Epithelial cell of proximal tubule (primary cell): Measurements from ENCODE around the gene SH3TC1. TPM values are rescaled to one million over a fixed set of nuclear protein-coding genes. Genes with fewer than 3 reads are reported as not detected.

Experiments
- DNase-seq: peaks from one replicate; pipeline ENCODE4 v3.0.0-alpha.2; 2011; ENCODE audit warnings: low read depth
- H3K4me3 ChIP-seq: 2 replicates; pipeline ENCODE4 v1.5.1; 2011; ENCODE audit warnings: low read depth, mild to moderate bottlenecking, low read length
- total RNA-seq: library from RNA; depleted of rRNA; stranded (reverse); fragments of >200 nt; gene quantifications from 2 replicates; pipeline ENCODE4 v1.2.3, GENCODE V29; 2015
- TF ChIP-seq, protein P1 (sequence below): conservative IDR thresholded peaks from 2 replicates; pipeline ENCODE4 v1.5.1; 2012; ENCODE audit warnings: low read depth, mild to moderate bottlenecking, low read length

The SH3TC1 gene
- total RNA-seq, 1 donor from 2014 or later = 8.6 TPM

DNA sequence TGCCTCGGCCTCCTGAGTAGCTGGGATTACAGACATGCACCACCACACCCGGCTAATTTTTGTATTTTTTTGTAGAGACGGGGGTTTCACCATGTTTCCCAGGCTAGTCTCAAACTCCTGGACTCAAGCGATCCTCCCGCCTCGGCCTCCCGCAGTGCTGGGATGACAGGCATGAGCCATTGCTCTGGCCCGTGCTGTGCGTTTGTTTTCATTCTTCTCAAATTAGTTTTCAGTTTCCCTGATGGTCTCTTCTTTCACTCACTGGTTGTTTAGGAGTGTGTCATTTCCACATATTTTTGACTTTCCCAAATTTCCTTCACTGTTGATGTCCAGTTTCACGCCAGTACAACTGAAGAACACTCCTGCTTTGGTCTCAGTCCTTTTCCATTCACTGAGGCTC lies 31.8 kb downstream of the SH3TC1 start:
- no peak for DNase-seq
- TF ChIP-seq, protein P1, sequence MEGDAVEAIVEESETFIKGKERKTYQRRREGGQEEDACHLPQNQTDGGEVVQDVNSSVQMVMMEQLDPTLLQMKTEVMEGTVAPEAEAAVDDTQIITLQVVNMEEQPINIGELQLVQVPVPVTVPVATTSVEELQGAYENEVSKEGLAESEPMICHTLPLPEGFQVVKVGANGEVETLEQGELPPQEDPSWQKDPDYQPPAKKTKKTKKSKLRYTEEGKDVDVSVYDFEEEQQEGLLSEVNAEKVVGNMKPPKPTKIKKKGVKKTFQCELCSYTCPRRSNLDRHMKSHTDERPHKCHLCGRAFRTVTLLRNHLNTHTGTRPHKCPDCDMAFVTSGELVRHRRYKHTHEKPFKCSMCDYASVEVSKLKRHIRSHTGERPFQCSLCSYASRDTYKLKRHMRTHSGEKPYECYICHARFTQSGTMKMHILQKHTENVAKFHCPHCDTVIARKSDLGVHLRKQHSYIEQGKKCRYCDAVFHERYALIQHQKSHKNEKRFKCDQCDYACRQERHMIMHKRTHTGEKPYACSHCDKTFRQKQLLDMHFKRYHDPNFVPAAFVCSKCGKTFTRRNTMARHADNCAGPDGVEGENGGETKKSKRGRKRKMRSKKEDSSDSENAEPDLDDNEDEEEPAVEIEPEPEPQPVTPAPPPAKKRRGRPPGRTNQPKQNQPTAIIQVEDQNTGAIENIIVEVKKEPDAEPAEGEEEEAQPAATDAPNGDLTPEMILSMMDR = no peak
- no peak overlapping the region for H3K4me3 ChIP-seq

DNA sequence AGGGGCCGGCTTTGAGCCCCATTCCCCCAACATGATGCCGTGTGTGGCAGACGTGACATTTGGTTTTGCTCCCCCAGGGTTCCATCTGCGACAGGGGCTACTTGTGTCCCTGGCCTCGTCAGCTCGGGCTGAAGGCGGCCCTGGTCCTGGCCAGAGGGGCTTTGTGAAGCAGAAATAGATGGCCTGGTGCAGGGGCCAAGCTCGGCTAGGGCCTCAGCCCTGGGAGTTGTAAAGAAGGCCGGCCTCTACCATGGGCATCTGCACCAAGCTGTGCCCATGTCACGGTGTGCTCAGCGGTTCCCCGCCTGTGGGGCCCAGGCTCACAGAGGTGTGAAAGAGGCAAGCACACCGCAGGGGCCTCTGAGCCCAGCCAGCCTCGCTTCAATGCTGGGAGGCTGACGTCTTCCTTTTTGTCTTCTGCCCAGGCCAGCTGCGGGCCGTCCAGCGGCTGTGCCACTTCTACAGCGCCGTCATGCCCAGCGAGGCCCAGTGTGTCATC lies 32.5 kb downstream of the SH3TC1 start:
- DNase-seq = no peak
- TF ChIP-seq, protein P1 = no peak
- no peak overlapping the region for H3K4me3 ChIP-seq

DNA sequence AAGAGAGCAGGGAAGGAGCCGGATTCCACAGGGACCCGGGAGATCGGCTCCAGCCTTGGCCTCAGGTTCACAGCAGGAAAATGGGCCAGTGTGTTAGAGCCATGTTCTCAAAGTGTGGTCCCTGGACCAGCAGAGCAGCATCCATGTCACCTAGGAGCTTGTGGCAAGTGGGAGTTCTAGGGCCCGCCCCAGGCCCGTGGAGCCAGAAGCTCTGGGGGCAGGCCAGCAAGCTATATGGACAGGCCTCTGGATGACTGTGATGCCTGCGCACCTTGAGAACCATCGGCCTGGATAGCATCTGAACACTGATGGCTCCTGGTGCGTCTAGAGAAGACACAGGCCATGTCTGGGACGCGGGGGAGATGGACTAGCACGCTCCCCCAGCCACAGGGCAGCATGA lies 33.7 kb downstream of the SH3TC1 start:
- TF ChIP-seq, protein P1 = no peak
- no peak for DNase-seq
- H3K4me3 ChIP-seq = no peak overlapping the region

DNA sequence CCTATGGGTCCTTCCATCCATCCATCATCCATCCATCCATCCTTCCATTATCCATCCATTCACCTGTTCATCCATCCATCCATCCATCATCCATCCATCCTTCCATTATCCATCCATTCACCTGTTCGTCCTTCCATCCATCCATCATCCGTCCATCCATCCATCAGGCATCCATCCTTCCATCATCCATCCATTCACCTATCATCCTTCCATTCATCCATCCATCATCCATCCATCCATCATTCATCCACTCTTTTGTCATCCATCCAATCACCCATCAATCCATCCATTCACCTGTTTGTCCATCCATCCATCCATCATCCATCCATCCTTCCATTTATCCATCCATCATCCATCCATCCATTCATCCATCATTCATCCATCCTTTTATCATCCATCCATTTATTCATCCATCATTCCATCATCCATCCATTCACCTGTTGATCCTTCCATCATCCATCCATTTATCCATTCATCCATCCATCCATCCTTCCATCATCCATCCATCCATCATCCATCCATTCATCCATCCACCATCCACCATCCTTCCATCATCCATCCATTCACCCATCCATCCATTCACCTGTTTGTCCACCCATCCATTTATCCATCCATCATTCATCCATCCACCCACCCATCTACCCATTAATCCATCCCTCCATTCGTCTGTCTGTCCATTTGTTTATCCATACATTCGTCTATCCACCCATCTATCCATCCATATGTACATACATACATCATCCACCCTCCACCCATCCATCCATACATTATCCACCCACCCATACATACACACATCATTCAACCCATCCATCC lies 34.8 kb downstream of the SH3TC1 start:
- DNase-seq = no peak

DNA sequence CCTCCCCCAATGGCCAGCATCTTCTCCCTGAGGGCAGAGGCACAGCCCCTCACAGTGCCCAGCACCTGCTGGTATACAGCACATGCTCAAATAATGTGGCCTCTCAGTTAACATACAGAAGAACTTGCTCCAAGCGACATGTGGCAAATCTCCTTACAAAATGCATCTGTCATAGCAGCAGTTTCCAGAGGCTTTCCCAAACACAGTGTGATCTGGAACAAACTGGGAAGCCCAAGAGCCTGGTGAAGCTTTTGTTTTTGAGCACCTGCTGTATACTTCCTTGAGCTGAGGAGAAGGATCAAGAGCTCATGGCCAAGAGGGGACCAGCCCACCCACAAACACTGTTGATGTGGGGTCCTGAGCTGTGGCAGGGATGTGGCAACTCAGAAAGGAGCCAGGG lies 35.6 kb downstream of the SH3TC1 start:
- no peak overlapping the region for H3K4me3 ChIP-seq
- TF ChIP-seq, protein P1 = no peak
- no peak for DNase-seq

More for the DNA sequence above, 34.8 kb downstream of the SH3TC1 start:
- TF ChIP-seq, protein P1 = no peak
- H3K4me3 ChIP-seq = no peak overlapping the region

DNA sequence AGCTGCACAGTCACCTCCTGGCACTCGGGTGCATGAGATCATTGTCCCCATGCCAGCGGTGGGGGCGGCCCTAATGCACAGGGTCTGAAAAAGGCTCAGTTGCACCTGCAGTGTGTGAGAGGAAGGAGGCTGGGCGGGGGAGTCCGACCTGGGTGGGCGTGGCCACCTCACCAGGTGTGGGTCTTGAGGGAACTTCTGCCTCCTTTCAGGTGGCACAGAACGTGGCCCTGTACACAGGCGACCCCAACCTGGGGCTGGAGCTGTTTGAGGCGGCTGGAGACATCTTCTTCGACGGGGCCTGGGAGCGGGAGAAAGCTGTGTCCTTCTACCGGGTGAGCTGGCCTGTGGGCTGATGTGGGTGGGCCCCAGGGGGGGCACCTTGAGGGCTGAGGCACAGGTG lies 36.1 kb downstream of the SH3TC1 start:
- H3K4me3 ChIP-seq = no peak overlapping the region
- TF ChIP-seq, protein P1 = no peak
- DNase-seq = no peak

DNA sequence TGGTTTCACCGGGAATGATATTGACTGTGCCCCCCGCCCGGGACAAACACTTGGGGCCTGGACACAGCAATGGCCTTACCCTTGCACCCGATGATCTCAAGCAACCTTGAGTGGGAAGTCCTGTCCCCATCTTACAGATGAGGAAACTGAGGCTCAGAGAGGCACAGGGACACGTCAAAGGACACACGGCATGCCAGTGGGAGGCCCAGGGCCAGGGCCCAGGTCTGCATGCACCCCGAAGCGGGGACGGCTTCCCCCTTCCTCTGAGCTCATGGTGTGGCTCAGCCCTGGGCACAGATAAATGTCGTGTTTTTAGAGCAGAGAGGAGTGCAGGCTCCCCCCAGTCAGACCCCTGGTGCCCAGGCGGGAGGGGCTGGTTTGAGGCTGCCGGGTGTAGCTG lies 36.6 kb downstream of the SH3TC1 start:
- DNase-seq = no peak
- H3K4me3 ChIP-seq = no peak overlapping the region
- TF ChIP-seq, protein P1 = no peak
